Measurements from ENCODE around the gene EZH1.

The EZH1 gene

DNA sequence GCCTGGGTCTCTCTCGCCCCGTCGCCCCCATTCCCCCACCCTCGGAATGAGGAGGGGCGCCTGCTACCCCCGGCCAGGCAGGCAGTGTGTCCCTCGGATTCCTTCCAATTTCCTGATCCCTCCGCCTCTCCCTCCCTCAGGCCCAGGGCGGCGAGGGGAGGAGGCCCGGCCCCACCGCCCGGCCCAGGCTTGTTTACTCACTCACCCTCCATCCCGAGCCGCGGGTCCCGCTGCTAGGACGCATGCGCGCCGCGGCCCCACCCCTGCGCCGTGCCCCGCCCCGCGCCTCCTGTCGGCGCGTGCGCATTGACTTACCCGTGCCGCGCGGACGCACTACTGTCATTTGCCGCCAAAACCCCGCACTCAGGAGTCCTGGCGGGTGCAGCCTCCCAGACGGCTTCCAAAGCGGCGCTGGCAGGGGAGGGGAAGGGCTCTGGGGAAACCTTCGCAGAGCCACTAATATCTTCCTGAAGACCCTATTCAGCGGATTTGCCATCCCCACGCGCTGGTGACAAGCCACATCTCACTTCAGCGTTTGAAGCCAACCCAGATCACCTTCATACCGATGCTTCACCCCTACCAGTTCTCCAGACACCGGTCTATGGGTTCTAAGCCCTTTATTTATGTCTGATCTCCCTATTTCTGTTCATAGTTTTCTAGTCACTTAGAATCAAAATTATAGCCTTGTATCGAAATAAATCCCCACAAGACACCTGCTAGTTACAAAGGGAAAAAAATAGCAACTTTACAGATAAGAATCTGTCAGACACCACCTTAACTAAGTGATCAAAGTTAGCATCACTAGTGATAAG lies at the start of gene EZH1:
Gene EZH1, minus strand, starts transcription at position 235 of the 812 bp plus-strand sequence. CDS start 16,099 bp downstream, outside the sequence.
- peak; percentile 87 for DNase-seq

DNA sequence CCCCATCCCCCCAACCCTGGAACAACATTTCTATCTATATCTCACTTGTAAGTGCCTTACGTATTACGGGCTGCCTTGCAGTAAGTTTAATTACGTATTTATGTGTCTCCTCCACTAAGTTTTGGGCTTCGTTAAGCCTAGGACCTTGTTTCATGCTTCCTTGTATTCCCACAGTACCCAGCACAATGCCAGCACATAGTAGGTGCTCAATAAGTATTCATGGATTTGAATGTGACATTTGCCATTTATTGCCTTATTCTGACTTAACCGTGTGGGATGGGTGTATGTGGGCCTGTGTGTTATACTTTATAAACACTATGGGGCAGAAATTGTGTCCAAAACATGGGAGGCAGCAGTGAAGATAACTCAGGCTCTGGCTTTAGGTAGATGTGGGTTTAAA lies 47.7 kb upstream of the EZH1 start:
- DNase-seq, result no peak

DNA sequence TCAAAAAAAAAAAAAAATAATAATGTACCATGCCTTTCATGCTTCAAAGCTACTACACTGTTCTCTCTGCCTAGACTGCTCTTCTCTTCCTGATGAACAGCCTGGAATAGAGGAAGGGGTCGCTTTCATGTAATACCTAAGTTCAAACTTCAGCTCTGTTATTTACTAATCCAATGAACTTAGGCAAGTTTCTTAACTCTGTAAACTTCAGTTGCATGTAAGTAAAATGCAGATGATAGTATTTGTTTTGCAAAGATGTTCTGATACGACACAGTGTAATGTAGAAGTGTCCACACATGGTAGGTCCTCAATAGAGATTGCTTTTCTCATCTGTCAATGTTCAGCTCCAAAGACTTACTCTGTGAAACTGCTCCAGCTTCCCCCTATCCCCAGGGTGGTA lies 47.1 kb upstream of the EZH1 start:
- DNase-seq, result no peak

DNA sequence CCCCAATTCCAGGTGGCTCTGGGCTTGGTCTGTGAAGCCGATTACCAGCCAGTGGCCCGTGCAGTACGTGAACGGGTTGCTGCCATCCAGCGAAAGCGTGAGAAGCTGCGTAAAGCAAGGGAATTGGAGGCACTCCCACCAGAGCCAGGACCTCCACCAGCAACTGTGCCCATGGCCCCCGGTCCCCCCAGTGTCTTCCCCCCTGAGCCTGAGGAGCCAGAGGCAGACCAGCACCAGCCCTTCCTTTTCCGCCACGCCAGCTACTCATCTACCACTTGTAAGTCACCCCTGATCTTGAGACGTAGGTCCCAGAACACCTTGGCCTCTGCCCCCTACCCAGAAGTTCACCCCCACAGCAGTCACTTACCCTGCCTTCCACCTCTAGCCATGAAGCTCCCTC lies 42.4 kb upstream of the EZH1 start:
- no peak for DNase-seq

- no peak for DNase-seq
Measured at GRCh38 chr17:42784811-42785592, 40.2 kb upstream of the EZH1 start.

DNA sequence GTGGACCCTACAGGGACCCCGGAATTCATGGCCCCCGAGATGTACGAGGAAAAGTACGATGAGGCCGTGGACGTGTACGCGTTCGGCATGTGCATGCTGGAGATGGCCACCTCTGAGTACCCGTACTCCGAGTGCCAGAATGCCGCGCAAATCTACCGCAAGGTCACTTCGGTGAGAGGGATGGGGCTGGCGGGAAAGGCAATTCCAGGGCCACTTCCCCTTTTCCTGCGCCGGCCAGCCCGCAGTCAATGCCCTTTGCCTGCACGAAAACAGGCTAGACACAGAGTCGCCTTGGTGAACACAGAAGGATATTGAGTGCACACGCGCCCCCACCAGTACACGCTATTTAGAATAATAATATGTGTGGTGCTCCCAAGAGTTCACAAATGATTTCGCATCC lies 39.6 kb upstream of the EZH1 start:
- no peak for DNase-seq

DNA sequence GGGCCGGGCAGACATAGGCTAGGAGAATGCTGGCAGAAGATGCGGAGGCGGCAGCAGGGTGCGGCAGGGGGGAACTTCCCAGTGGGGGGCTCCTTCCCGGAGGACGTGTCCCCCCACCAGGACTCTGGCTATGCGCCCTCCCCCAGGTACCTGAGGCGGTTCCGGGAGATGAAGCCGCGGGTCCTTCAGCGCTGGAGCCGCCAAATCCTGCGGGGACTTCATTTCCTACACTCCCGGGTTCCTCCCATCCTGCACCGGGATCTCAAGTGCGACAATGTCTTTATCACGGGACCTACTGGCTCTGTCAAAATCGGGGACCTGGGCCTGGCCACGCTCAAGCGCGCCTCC lies 38.9 kb upstream of the EZH1 start:
- no peak for DNase-seq

DNA sequence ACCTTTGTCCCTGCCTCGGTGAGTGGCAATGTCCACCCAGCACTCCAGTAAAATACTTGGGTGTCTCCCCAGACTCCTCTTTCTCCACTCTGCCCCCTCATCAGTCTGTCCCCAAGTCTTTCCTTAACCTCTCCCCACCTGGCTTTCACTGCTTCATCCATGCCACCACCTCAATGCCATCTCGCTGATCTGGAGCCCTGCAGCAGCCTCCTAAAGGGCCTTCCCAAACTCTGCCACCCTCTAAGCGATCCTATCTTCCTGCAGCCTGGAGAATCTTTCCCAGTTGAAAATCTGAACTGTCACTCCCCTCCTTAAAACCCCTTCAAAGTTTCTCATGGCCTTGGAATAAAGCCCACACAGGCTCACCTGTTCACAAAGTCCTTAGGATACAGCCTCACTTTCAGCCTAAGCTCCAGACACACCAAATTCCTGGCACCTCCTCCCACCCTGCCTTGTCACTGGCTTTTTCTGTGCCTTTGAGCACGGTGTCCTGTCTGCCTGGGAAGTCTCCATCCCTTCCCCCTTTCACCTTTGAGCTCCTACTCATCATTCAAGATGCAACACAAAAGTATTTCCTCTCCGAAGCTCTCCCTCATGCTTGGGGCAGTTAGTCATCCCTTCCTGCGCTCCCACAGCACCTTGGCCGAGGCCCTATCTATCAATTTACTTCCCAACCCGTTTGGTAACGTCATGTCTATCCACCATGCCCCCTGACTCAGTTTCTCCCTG lies 38.4 kb upstream of the EZH1 start:
- DNase-seq, result no peak

DNA sequence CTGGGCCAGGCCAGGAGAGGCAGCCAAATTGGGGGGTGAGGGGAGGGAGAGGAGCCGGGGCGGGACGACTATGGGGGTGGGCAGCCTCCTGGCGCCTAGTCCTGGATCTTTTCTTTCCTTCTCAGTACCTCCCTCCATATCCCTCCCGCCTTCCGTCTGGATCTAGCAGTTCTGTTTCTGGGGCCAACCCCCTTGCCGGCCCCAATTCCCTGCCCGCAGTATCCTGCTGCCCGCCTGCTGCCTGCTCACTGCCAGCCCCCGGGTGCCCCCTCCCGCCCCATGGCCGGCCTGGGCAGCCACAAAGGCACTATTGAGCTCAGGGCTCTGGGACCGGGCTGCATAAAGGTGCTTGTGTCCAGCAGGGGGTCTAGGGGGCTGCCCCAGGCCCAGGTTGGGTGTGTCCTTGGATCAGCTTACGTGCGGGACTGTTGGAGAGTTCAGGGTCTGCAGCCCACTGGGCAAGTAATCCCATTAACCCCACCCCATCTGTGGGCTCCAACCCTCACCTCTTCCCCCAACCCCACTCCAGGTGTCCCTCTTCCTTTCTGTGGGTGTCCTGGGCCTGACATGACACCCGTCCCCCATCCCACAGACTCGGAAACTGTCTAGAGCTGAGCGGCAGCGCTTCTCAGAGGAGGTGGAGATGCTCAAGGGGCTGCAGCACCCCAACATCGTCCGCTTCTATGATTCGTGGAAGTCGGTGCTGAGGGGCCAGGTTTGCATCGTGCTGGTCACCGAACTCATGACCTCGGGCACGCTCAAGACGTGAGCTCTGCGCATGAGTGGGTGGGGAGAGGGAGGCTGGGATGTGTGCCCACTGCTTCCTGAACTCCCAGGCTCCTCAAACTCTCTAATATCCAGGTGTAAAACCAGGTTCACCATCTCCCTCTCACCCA lies 37.6 kb upstream of the EZH1 start:
- DNase-seq, result no peak

DNA sequence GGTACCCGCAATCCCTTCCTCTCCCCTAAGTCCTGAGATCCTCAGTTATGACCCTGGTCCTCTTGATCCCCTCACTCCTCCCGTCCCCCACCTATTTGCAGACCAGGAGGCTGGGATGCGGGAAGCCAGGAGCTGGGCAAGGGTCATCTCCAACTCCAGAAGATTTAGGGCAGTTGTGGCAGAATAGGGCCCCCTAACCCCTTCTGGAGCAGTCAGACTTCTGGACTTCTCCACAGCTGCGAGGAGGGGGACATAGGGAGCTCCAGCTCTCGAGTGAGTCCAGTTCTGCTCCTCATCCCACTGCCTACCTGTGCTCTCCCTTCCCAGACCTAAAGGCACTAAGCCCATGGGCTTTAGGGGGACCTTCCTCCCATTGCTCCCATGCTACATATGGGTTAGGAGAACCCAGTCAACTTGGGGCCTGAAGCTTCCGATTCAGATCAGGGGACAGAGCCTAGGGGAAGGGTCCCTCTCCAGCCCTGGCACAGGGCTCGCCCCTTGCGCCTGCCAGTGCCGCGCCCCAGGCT lies 36.9 kb upstream of the EZH1 start:
- DNase-seq, result no peak

- DNase-seq, result no peak
Measured at GRCh38 chr17:42780851-42781638, 36.2 kb upstream of the EZH1 start.

- no peak for DNase-seq
Measured at GRCh38 chr17:42779936-42780850, 35.4 kb upstream of the EZH1 start, which contains the start of gene WNK4. WNK4 (plus strand) TSS chr17:42780610; CDS start chr17:42780699, 89 bp downstream.

GRCh38 chr17:42779304-42779935 lies 34.6 kb upstream of the EZH1 start:
- no peak for DNase-seq

GRCh38 chr17:42778570-42778969 lies 33.7 kb upstream of the EZH1 start:
- DNase-seq, result no peak

DNA sequence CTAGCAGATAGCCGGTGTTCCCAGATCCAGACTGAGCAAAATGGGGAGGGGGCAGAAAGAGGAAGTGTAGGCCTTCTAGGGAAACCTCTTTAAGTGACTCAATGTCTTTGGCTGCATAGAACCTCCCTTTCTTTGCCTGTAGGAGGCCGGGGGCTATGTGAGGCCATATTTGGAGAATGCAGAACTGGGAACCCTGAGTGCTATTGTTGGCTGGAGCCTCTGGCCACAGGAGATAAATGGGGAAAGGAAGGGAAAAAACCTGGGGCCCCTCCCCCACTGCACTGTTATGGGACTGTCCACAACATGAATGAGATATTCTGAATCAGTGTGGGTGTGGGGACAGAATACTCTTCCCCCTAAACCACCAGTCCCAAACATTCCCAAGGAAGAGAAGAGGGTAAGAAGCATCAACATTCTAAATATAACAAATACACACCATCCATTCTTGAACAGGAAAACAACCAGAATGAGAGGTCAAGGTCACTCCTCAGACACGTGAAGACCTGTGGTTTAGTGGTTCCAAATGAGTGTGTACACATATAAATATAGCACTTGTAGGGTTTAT lies 30.8 kb upstream of the EZH1 start:
- no peak for DNase-seq

DNA sequence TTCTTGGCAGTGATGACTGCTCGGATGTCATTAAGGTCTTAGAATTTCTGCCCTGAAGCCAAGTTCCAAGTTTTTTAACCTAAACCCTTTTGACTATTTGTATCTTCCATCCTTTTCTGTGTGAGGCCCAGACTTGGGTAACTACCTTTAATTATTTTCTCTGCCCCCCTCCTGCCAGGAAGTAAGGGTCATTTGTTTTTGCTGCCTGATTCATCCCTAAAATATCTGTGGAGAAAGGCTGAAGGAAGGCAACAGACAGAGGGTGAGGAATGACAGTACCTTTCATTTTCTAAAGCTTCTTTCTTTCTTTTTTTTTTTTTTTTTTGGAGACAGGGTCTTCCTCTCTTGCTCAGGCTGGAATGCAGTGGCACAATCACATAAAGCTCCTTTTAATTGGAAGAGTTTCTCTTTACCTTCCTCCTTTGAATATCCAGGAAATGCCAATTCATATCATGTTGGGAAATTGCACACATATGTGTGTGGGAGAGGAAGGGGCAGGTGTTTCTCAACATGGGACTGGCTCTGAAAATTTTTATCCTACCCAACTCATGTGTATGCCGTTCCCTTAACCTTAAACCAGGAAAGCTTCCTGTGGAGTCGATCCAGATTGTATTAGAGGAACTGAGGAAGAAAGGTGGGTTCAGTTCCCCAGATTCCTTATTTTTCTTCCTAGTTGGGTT lies 29.4 kb upstream of the EZH1 start:
- no peak for DNase-seq

DNA sequence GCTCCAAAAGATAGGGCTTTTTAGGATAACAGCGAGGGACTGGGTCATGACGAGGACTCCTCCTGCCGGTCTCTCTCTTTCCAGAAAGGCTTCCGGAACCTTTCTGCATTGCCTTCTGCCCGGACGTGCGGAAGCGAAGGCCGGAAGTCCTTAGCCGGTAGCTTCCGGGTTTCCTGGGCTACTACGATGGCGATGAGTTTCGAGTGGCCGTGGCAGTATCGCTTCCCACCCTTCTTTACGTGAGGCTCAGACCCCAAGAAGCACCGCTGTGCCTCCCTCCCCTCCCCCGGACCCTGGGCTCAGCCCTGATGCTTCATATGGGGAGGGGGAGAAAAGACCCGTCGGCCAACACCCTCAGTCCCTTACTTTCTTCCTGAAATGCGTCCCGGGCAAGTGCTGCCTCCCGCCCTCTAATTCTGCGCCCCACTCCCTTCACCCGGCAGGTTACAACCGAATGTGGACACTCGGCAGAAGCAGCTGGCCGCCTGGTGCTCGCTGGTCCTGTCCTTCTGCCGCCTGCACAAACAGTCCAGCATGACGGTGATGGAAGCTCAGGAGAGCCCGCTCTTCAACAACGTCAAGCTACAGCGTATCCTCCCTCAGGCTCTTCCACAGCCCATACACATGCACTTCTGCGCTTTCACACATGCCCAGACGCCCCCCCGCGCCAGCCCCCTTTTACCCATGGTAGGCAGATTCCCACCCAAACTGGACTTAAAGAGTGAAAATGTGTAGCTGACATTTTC lies 28.6 kb upstream of the EZH1 start, which contains the start of gene VPS25:
Gene VPS25, plus strand, starts transcription at position 160 of the 746 bp plus-strand sequence. Its CDS starts 27 bp downstream, at position 187.
- DNase-seq, result peak; percentile 55

GRCh38 chr17:42772945-42773289 lies 28.1 kb upstream of the EZH1 start:
- DNase-seq, result no peak
